Central memory CD4-positive, alpha-beta T cell (primary cell): ENCODE results near the gene CAVIN2.
"Not testable (repeated sequence)": the region's sequence is repeated elsewhere in the genome, so short reads cannot be mapped to it uniquely, and the experiment has no call there.

Experiments
- DNase-seq: peaks from one replicate; pipeline ENCODE4 v3.0.0; 2022

CAVIN2 gene

DNA sequence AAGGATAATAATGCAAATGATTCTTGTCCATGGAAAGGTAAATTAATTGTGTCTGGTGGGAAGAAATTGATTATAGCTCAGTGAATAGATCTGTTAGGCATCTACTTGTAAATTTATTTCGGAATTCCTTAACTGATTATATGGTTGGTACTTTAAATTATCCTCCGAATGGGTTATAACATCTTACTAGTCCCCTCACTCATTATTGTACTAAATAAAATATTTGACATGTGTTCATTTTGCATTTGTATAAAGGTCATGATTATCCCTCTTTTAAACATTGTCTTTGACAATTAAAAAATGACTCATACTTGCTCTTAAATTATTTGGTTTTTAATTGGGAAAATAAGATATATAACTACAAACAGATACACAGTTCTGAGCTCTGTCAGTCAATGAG lies 47.4 kb downstream of the CAVIN2 start:
- no peak for DNase-seq

DNA sequence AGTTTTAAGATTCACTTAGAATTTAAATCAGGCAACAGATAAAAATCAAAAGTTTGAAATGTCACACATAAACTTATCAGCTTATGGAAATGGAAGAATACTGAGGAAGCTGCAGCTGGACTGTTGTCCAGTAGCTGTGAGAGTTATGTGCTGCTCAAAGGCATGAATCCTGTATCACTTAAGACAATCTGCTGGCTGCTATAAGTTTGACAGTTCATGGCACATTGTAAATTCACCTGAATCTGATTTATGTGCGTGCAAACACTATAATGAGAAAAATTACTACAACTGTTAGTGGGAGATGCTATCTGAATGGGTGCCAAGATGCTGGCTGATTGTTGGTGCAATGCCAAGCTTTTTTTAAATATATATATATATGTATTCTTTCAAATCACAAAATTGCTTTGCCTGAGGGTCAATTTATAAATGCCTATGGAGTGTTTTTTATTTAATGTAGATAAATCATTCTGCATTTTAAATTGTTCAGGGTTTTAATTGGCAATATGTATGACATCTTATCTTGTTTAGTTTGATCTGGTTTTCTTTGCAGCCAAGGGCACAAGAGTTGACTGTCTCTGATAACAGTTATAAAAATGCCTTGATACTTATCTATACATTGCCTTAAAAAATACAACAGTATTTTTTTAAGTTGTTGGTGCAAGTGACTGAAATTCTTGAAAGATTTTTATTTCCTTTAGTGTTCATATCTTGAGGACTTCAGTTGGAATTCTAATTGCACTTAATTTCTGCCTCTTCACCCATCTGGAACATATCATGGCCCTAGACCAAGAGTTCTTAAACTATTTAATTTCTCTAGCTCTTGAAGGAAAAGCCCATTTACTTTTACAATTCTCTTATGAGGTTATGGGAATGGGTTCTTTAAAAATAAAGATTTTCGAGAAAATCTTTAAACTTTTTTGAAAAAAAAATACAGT lies 48.7 kb downstream of the CAVIN2 start:
- no peak for DNase-seq

DNA sequence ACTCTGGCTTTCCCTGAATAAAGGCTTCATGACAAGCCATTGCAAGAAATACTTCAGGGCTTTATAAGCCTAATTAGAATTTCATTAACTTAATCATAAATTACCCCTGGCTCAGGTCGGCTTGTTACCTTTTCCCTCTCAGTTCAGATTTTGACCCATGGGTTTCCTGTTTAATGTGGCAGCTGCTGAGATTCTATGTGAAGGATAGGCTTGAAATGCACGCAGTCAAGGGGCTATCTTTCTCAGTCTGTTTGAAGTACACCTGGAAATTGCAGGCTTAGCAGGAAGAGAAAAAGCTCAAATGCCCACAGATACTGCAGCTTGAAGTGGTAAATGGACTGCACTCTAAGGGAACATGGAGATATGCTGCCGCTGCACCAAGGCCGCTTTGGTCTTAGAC lies 49.4 kb downstream of the CAVIN2 start:
- DNase-seq: no peak

DNA sequence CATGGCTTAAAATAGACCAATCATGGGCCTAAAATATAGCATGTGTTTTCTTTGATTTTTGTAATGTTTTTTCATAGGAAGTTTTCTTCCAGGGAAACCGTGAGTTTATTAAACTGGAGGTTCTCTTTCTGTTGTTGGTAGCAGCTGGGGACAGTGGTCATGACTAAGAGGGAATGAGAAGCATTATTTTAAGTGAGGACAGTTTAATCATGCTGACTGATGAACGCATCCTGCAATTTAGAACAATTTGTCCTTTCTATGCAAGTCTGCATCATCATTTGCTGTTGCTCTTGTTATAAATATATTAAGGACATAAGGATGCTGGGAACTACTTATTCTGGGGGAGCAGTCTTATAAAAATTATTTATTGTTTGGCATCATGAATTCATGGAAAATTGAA lies 51.2 kb downstream of the CAVIN2 start:
- no peak for DNase-seq

DNA sequence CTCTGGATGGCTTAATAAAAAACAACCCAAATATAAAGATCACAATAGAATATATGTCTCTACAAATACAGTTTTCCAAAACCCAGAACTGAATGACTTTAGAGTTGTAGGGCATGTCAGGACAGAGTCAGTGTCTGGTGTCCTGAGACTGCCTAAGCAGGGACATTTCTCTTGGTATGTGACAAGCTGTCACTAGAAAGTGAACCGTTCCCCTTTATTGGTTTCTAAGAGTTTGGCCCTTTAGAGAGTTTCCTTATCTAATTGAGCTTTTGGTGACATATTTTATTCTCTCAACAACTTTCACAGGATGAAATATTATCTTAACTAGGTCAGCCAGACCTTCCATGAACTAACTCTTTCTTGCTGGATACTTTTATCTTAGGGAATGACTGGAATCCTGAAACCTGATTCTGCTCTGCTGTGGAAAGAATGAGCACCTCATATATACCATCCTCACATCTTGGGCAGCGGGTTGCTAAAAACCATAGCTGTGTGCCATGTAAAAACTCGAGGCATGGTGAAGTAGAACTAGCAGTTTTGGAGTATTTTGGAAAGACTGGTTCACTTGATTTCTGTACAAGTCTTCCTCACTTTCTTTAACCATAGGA lies 54.8 kb downstream of the CAVIN2 start:
- DNase-seq: no peak

DNA sequence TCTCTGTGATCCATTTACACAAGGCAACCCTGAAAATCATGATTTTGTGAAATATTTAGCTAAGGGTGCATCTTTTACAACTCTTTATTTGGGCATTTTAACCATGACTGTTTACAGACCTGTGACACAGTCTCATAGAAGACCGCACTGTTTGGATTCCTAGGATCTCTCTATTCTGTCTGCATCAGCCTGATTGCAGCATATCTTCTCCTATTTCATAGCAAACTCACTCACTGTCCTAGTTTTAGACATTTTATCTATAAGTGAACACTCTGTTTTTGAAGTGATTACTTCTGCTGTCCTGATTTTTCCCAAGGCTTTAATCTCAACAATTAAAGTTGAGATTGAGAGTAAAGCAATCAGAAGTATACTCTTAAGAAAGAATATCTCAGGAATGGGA lies 56.2 kb downstream of the CAVIN2 start:
- no peak for DNase-seq

DNA sequence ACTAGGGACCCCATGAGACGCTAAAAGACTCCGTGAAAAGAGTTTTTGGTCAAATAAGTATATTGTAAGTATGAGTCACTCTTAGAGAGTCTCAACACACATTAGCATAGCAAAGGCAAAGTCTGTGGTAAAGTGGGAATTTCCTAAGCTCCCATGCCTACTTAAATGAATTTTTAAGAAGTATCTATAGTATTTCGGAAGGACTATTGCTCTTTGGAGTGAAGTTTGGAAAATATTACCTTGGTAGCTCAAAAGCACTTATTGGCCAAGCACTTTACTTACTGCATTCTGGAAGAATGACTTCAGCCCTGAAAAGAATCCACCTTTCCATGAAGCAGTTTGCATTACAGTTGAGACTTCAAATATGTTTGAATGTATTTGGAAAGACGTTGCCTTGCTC lies 57.1 kb downstream of the CAVIN2 start:
- no peak for DNase-seq

DNA sequence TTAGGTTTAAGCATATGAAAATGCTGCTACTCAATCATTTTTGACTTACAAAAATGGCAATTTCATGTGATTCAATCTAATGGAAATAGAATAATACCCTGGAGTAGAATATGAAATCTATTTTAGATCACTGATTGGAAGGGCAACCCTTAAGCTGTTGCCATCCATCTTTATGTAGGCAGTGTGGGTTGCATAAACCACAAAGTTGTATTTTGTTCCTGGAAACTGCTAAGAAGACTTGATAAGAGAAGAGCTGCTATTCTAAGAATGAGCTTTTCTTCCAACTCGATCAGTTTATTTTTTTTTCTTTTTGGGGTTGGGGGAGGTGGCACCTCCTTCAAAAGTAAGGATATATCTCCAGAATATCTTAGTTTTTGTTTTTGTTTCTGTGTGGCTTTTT lies 60.2 kb downstream of the CAVIN2 start:
- no peak for DNase-seq

DNA sequence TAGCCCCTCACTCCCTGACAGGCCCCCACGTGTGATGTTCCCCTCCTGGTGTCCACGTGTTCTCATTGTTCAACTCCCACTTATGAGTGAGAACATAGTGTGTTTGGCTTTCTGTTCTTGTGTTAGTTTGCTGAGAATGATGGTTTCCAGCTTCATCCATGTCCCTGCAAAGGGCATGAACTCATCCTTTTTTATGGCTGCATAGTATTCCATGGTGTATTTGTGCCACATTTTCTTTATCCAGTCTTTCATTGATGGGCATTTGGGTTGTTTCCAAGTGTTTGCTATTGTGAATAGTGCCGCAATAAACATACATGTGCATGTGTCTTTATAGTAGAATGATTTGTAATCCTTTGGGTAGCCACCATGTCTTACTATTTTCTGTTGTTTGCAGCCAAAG lies 61.2 kb downstream of the CAVIN2 start:
- not testable (repeated sequence) for DNase-seq
